SK-N-MC (cell line): ENCODE measurements around the gene DRD5.

ENCODE experiments used
- EZH2 ChIP-seq: fragments of 200-600 bp; sonication (generic); IDR thresholded peaks from one replicate; pipeline ENCODE4 v1.6.1; 2017; ENCODE audit warnings: antibody characterized with exemption
- POLR2AphosphoS5 ChIP-seq: IDR thresholded peaks from 2 replicates; pipeline ENCODE4 v1.6.1; 2012; ENCODE audit warnings: mild to moderate bottlenecking, low read depth, low read length, borderline replicate concordance

DNA sequence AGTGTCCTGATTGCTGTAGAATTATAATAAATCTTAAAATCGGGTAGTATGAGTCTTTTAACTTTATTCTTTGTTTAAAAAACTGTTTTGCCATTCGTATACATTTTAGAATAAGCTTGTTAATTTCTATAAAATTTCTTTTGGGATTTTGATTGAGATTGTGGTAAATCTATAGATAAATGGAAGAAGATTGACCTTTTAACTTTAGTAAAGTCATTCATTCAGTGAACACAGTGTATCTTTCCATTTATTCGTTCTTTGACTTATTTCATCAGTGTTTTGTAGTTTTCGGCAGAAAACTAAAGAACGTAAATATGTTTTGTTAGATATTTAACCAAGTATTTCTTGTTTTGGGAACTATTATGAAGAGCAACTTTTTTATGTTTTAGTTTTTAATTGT is 38.9 kb downstream of the DRD5 start:
- no peak for TF ChIP-seq EZH2
- no peak for TF ChIP-seq POLR2AphosphoS5
